Measurements from ENCODE around the gene NAIF1. TPM values are rescaled to one million over a fixed set of nuclear protein-coding genes. Genes with fewer than 3 reads are reported as not detected.

NAIF1 gene
- total and polyA plus RNA-seq, 10 donors: 9.3 to 15.4 (median 11.5) TPM

- WGBS, 5 donors: 60 to 88% (median 73%) methylated on average over 2 to 10 of the region's 10 CpGs
- Histone ChIP-seq H3K9me3 (no peaks in the 10 kb centered on the region), H3K36me3 (peaks cover 0 to 62% (median 46%) of the 10 kb centered on the region in 6 donors), H3K27me3 (replicated peaks in 1 of 7) (no peaks in the 10 kb centered on the region), H3K27ac (peak overlapping the region; percentile 63 to 91 (median 86)), H3K4me3 (peak overlapping the region in 7 of 8 donors; percentile 1 to 65 (median 38)), H3K4me1 (peaks cover 40 to 94% (median 88%) of the 10 kb centered on the region in 6 donors)
- peak; percentile 59 for DNase-seq
- TF ChIP-seq POLR2A (IDR thresholded peaks at IDR 0.05) (no peak), POLR2AphosphoS5 (IDR thresholded peaks at IDR 0.05) (peak in 1 of 3 donors; percentile 5)
- intact Hi-C loops (cut with DNase I; ENCODE audit: low total_unique reads): no loop called here
Observed at GRCh38 chr9:128100581-128100980, 33.5 kb upstream of the NAIF1 start.

- Histone ChIP-seq H3K9me3 (no peaks in the 10 kb centered on the region), H3K36me3 (peaks cover 0 to 59% (median 40%) of the 10 kb centered on the region in 6 donors), H3K4me1 (peaks cover 41 to 97% (median 92%) of the 10 kb centered on the region in 6 donors), H3K27ac (peak overlapping the region; percentile 63 to 91 (median 86)), H3K4me3 (peak overlapping the region; percentile 25 to 65 (median 38)), H3K27me3 (replicated peaks in 1 of 7) (no peaks in the 10 kb centered on the region)
- peak; percentile 70 for DNase-seq
- WGBS, 5 donors: 39 to 47% (median 44%) methylated on average over 13 to 16 of the region's 16 CpGs
- intact Hi-C loops (cut with DNase I; ENCODE audit: low total_unique reads): loop anchor here (10.0 kb wide), 1 partner anchor 55 kb away; no protein-coding TSS in a partner anchor
- TF ChIP-seq CTCF (IDR thresholded peaks at IDR 0.05 in 8 of 11, conservative IDR thresholded peaks at IDR 0.05 in 3 of 11): no peak
- TF ChIP-seq POLR2A (IDR thresholded peaks at IDR 0.05): no peak
- TF ChIP-seq POLR2AphosphoS5 (IDR thresholded peaks at IDR 0.05): peak in 2 of 3 donors; percentile 44 to 70
Observed at GRCh38 chr9:128099932-128100491, 32.9 kb upstream of the NAIF1 start.

GRCh38 chr9:128099231-128099931 is 32.3 kb upstream of the NAIF1 start:
- 51 to 73% (median 67%) methylated on average over 13 to 16 of the region's 16 CpGs for WGBS, 5 donors
- DNase-seq: peak; percentile 48
- Histone ChIP-seq H3K36me3 (peaks cover 0 to 56% (median 36%) of the 10 kb centered on the region in 6 donors), H3K27me3 (replicated peaks in 1 of 7) (no peaks in the 10 kb centered on the region), H3K4me1 (peaks cover 48 to 100% (median 96%) of the 10 kb centered on the region in 6 donors), H3K4me3 (peak overlapping the region; percentile 25 to 65 (median 38)), H3K27ac (peak overlapping the region; percentile 68 to 91 (median 86)), H3K9me3 (no peaks in the 10 kb centered on the region)
- intact Hi-C loops (cut with DNase I; ENCODE audit: low total_unique reads): loop anchor here (10.0 kb wide), 1 partner anchor 55 kb away; no protein-coding TSS in a partner anchor
- TF ChIP-seq POLR2AphosphoS5 (IDR thresholded peaks at IDR 0.05) (peak in 1 of 3 donors; percentile 10), POLR2A (IDR thresholded peaks at IDR 0.05) (no peak), CTCF (IDR thresholded peaks at IDR 0.05 in 8 of 11, conservative IDR thresholded peaks at IDR 0.05 in 3 of 11) (no peak)

- H3K4me1 ChIP-seq: peaks cover 54 to 100% (median 96%) of the 10 kb centered on the region in 6 donors
- DNase-seq: peak; percentile 87
Observed at GRCh38 chr9:128098297-128099230, 31.4 kb upstream of the NAIF1 start.

More at GRCh38 chr9:128098297-128099230, 31.4 kb upstream of the NAIF1 start:
- no peaks in the 10 kb centered on the region for H3K27me3 ChIP-seq (replicated peaks in 1 of 7)
- intact Hi-C loops (cut with DNase I; ENCODE audit: low total_unique reads): loop anchor here (10.0 kb wide), 1 partner anchor 54 kb away; no protein-coding TSS in a partner anchor
- 33 to 55% (median 42%) methylated on average over 29 to 32 of the region's 32 CpGs for WGBS, 5 donors
- H3K9me3 ChIP-seq: no peaks in the 10 kb centered on the region
- peak; percentile 77 to 91 (median 86) for TF ChIP-seq POLR2AphosphoS5 (IDR thresholded peaks at IDR 0.05)
- peak in 1 of 3 donors; percentile 81 for TF ChIP-seq POLR2A (IDR thresholded peaks at IDR 0.05)
- TF ChIP-seq CTCF (IDR thresholded peaks at IDR 0.05 in 8 of 11, conservative IDR thresholded peaks at IDR 0.05 in 3 of 11): no peak
- peaks cover 0 to 48% (median 28%) of the 10 kb centered on the region in 6 donors for H3K36me3 ChIP-seq
- H3K27ac ChIP-seq: peak overlapping the region; percentile 68 to 91 (median 86)
- H3K4me3 ChIP-seq: peak overlapping the region; percentile 25 to 65 (median 38)

All from spleen (tissue), 11 donors.